OCI-LY1 (cell line): Measurements from ENCODE around the gene RPLP2.

Experiments used
- EZH2 ChIP-seq: fragments of 200-600 bp; sonication (generic), shearing (Covaris generic); IDR thresholded peaks from 2 replicates; pipeline ENCODE4 v1.8.0; 2017; ENCODE audit warnings: borderline replicate concordance, mixed run types, mild to moderate bottlenecking, antibody characterized with exemption, low read length, moderate library complexity, mixed read lengths
- TF ChIP-seq, protein P1 (sequence below): fragments of 200-600 bp; sonication (generic), shearing (Covaris generic); IDR thresholded peaks from 2 replicates; pipeline ENCODE4 v1.5.1; 2017; ENCODE audit warnings: mild to moderate bottlenecking, antibody characterized with exemption, low read length, moderate library complexity, mixed read lengths

DNA sequence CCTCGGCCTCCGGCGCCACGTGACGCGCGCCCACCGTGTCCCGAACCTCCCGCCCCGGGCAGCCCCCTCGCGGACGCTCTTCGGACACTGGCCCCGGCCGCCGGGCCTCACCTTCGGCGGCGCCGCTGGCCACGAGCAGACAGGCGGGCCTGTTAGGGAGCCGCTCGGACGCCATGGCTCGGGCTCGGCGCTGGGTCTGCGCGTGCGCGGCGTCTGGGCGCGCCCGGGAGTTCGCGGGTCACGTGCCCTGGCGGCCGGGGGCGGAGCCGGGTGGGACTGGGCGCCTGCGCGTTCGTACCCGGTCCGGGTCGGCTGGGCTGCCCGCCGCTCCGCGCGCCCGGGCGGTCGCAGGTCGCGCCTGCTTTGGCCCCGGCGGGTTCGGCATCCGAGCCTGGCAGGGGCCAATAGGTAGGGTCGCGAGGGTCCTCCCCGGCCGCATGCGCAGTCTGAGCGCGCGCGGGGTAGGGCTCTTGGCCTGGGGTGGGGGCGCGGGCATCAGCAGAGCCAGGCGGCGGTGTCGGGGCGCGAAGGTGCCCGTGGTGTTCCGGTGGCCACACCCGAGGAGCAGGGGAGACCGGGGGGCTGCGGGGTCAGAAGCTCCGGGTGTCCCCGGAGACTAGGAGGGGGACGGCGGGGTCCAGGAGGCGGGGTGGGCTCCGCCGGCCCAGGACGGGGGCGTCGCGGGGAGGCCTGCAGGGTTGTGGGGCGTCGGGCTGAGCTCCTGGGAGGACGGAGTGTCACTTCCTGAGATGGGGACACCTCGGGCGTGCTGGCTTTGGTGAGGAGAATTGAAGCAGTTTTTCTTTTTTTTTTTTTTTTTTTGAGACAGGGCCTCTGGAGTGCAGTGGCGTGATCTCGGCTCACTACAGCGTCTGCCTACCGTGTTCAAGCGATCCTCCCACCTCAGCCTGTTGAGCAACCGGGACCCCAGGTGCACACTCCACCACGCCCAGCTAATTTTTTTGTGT lies 32.2 kb upstream of the RPLP2 start, which contains the start of gene GATD1:
- TF ChIP-seq, protein P1, sequence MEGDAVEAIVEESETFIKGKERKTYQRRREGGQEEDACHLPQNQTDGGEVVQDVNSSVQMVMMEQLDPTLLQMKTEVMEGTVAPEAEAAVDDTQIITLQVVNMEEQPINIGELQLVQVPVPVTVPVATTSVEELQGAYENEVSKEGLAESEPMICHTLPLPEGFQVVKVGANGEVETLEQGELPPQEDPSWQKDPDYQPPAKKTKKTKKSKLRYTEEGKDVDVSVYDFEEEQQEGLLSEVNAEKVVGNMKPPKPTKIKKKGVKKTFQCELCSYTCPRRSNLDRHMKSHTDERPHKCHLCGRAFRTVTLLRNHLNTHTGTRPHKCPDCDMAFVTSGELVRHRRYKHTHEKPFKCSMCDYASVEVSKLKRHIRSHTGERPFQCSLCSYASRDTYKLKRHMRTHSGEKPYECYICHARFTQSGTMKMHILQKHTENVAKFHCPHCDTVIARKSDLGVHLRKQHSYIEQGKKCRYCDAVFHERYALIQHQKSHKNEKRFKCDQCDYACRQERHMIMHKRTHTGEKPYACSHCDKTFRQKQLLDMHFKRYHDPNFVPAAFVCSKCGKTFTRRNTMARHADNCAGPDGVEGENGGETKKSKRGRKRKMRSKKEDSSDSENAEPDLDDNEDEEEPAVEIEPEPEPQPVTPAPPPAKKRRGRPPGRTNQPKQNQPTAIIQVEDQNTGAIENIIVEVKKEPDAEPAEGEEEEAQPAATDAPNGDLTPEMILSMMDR, result no peak
- no peak for TF ChIP-seq EZH2
